Esophagus muscularis mucosa (tissue), 3 donors: Measurements from ENCODE around the gene XG.

ENCODE experiments used
- CTCF ChIP-seq, 3 experiments: fragments of 200-600 bp in 2 of 3; fragments of 450-650 bp in 1 of 3; sonication (generic) in 2 of 3; IDR thresholded peaks; one replicate each; pipeline ENCODE4 v1.5.1; 2017 to 2019; ENCODE audit warnings: antibody characterized with exemption in 3 of 3, mild to moderate bottlenecking in 2 of 3, moderate library complexity in 1 of 3
- POLR2A ChIP-seq: fragments of 450-650 bp; IDR thresholded peaks from one replicate; pipeline ENCODE4 v1.6.1; 2017; ENCODE audit warnings: antibody characterized with exemption, moderate library complexity, mild to moderate bottlenecking, low read depth

- TF ChIP-seq CTCF (IDR thresholded peaks at IDR 0.05) (no peak), POLR2A (no peak)
These were observed 72.1 kb downstream of the XG start for GRCh38 chrX:2823795-2824386.
